ENCODE data around the gene C2CD4D. TPM values are rescaled to one million over a fixed set of nuclear protein-coding genes. Genes with fewer than 3 reads are reported as not detected.

Gene C2CD4D
- total RNA-seq, 1 donor from 2014 or later: not detected

GRCh38 chr1:151819976-151820623 is 19.5 kb downstream of the C2CD4D start:
- Histone ChIP-seq H3K4me3 (no peak overlapping the region), H3K27me3 (no peaks in the 10 kb centered on the region), H3K36me3 (no peaks in the 10 kb centered on the region), H3K4me1 (no peaks in the 10 kb centered on the region), H3K9me3 (no peaks in the 10 kb centered on the region), H3K27ac (no peak overlapping the region)
- no peak for TF ChIP-seq CTCF (IDR thresholded peaks at IDR 0.05)
- no peak for DNase-seq (ENCODE audit: low spot score in 2 of 2)
- intact Hi-C loops (cut with DNase I): no loop called here

DNA sequence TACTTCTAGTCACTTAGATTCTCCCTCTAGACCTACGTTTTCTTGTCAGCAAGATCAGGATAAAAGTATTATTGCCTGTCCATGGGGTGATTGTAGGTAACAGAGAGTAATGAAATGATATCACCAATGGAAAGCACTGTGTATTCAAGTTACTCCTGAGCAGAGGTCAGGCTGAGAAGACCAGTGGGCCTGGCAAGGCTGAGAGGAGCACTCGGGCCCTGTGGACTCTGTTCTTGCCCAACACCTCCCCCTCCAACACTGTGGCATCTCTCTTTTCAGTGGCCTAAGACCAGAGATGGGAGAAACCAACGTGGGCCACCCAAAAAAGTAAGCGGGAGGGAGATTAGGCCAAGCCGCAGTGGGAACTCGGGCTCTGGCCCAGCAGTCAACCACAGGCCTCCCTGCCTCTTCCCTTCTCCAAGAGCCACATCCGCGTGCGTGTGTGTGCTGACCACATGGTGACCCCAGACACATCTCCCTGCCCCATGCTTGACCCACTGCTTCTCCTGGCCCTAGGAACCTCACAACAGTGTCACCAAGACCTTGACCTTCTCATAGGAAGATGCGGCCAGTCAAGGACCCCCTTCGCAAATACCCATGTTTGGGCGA is 20.3 kb downstream of the C2CD4D start:
- no peaks in the 10 kb centered on the region for H3K4me1 ChIP-seq
- TF ChIP-seq CTCF (IDR thresholded peaks at IDR 0.05): no peak
- H3K27me3 ChIP-seq: no peaks in the 10 kb centered on the region
- intact Hi-C loops (cut with DNase I): no loop called here
- no peak for DNase-seq (ENCODE audit: low spot score in 2 of 2)
- no peak overlapping the region for H3K27ac ChIP-seq
- H3K4me3 ChIP-seq: no peak overlapping the region
- H3K36me3 ChIP-seq: no peaks in the 10 kb centered on the region
- no peaks in the 10 kb centered on the region for H3K9me3 ChIP-seq

DNA sequence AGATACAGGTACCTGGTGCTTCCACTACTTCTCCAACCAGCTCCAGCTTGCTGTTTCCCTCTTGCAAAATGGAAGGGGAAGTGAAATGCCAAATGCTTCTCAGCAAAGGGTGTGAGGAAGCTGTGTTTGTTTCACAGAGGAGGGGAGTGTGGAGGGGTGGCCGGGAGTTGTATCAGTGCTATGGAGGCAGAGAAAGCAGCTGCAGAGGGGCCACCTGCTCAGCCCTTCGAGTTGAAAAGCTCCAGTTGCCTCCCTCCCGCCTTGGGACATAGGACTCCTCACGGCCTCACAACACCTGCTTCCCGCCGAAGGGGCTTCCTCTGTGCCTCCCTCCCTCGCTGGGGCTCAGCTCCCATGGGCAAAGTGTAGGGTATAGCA is 22.3 kb downstream of the C2CD4D start:
- intact Hi-C loops (cut with DNase I): no loop called here
- DNase-seq (ENCODE audit: low spot score in 2 of 2): no peak
- Histone ChIP-seq H3K36me3 (no peaks in the 10 kb centered on the region), H3K9me3 (no peaks in the 10 kb centered on the region), H3K27ac (no peak overlapping the region), H3K4me3 (no peak overlapping the region), H3K27me3 (no peaks in the 10 kb centered on the region), H3K4me1 (no peaks in the 10 kb centered on the region)
- no peak for TF ChIP-seq CTCF (IDR thresholded peaks at IDR 0.05)

DNA sequence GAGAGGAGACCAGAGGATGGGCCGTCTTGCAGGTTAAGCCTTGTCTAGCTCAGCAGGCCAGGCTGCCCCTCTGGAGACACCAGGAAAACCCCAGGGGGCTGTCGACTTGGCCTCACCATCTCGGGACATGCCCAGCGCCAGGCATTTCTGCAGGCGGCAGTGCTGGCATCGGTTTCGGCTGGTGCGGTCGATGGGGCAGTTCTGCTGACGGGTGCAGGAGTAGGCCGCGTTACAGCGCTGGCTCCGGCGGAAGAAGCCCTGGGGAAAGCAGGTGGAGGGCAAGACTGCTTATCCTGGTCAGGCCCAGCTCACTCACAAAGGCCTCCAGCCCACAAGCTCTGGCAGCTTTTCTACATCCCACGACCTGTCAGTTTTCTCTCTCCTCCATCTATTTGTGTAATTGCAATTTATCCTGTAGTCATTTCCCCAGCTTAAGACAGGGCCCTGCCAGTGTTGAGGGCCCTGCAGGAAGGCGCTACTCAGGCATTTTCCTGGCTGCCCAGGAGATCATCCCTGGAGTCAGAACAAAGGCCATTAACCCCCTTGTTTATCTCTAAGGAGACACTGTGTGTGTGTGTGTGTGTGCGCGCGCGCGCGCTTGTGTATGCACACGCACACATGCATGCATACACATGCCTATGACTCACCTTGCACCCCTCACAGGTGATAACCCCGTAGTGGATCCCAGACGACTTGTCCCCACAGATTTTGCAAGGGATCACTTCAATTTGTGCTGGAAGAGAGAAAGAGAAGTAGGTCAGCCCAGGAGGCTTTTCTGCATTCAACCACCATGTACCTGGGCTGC is 22.9 kb downstream of the C2CD4D start:
- no peaks in the 10 kb centered on the region for H3K9me3 ChIP-seq
- no peak for DNase-seq (ENCODE audit: low spot score in 2 of 2)
- no peaks in the 10 kb centered on the region for H3K27me3 ChIP-seq
- no peaks in the 10 kb centered on the region for H3K4me1 ChIP-seq
- no peak overlapping the region for H3K27ac ChIP-seq
- no peak overlapping the region for H3K4me3 ChIP-seq
- no peaks in the 10 kb centered on the region for H3K36me3 ChIP-seq
- intact Hi-C loops (cut with DNase I): no loop called here
- no peak for TF ChIP-seq CTCF (IDR thresholded peaks at IDR 0.05)

DNA sequence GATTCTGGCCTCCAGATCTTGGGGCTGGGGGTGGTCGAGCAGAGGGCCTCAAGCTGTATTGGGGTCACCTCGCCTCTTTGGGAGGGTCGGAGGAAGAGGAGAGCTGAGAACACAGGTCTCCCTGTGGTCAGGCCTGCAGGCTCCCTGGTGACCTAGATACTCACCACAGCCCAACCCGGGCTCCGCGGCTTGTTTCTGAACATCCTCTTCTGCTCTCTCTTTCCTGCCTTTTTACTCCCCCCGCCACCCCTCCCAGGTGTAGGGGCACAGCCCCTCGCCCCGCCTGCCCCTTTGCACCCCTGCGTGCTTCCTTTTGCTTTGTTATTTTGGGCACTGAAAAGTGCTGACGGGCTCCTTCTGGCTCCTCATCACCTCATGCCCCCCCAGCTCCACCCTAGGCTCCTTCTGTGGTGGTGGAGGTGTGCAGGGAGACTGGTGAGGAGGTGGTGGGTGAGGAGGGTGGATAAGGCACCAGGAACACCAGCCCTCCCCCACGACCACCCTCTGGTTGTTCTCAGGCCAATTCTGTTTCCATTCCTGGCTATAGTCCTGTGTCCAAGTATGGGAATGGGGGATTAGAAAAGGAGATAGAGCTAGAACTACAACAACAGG is 23.8 kb downstream of the C2CD4D start:
- Histone ChIP-seq H3K36me3 (no peaks in the 10 kb centered on the region), H3K27me3 (no peaks in the 10 kb centered on the region), H3K4me1 (no peaks in the 10 kb centered on the region), H3K4me3 (no peak overlapping the region), H3K27ac (no peak overlapping the region), H3K9me3 (no peaks in the 10 kb centered on the region)
- TF ChIP-seq CTCF (IDR thresholded peaks at IDR 0.05): no peak
- no peak for DNase-seq (ENCODE audit: low spot score in 2 of 2)
- intact Hi-C loops (cut with DNase I): no loop called here
